Measurements from ENCODE around the gene FARS2.

- TF ChIP-seq CTCF (IDR thresholded peaks at IDR 0.05) (no peak), POLR2A (IDR thresholded peaks at IDR 0.05) (no peak)
Measured at GRCh38 chr6:5517796-5518195, 256.5 kb downstream of the FARS2 start.

Measured in esophagus squamous epithelium (tissue), 4 donors.